Measurements from ENCODE around the gene LYRM1. TPM values are rescaled to one million over a fixed set of nuclear protein-coding genes. Genes with fewer than 3 reads are reported as not detected.

LYRM1 gene
- polyA plus RNA-seq, 1 donor from 2014 or later: 125 TPM

DNA sequence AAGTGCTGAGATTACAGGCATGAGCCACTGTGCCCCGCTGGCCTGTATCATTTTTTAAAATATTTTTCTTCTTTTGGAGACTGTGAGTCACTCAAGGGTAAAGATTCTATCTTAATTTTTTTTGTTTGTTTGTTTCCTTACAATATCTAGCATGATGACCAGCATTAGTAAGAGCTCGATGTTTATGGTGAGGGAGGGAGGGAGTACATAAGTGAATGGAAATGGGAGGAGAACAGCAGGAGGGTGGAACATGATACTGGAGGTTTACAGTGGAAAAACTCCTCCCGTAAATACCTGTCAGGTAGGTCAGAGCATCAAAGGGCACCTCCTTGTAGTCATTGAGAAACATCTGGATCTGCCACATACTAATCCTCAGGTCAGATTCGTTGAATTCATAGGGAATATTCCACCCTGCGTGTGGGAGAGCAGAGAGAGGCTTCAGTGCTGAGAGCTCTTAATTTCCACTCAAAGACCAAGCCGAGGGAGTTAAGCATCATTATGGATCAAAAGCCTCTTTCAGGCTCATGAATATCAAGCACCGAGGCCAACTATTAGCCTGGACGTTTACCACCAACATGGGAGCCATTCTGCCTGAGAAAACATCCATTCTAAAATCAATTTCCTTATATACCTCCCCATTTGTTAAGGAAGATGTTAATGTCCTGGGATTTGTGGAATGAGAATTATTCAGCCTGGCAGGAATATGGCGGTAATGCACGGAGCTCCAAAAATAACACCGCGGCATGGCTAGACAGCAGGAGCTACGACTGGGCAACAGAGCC is 51.8 kb downstream of the LYRM1 start:
- Histone ChIP-seq H3F3A (ENCODE audit: insufficient read depth, low read length, poor library complexity, severe bottlenecking) (no peaks in the 10 kb centered on the region), H3K27me3 (ENCODE audit: insufficient read depth, low read depth, low read length) (no peaks in the 10 kb centered on the region), H3K9me2 (ENCODE audit: insufficient read depth, low read length) (no peaks in the 10 kb centered on the region), H3K4me3 (ENCODE audit: low read length) (no peak overlapping the region), H3K4me2 (ENCODE audit: low read length) (no peak overlapping the region), H3K9ac (ENCODE audit: low read length) (no peak overlapping the region), H3K27ac (ENCODE audit: low read length) (no peak overlapping the region), H2AFZ (ENCODE audit: low read depth, low read length) (no peak overlapping the region), H4K20me1 (ENCODE audit: insufficient read depth) (no peaks in the 10 kb centered on the region), H3K36me3 (ENCODE audit: insufficient read depth, low read length) (no peaks in the 10 kb centered on the region), H3K9me3 (ENCODE audit: low read length) (no peaks in the 10 kb centered on the region), H3K79me2 (replicated peaks; ENCODE audit: insufficient read depth, low read length) (no peaks in the 10 kb centered on the region)
- TF ChIP-seq, protein P1, sequence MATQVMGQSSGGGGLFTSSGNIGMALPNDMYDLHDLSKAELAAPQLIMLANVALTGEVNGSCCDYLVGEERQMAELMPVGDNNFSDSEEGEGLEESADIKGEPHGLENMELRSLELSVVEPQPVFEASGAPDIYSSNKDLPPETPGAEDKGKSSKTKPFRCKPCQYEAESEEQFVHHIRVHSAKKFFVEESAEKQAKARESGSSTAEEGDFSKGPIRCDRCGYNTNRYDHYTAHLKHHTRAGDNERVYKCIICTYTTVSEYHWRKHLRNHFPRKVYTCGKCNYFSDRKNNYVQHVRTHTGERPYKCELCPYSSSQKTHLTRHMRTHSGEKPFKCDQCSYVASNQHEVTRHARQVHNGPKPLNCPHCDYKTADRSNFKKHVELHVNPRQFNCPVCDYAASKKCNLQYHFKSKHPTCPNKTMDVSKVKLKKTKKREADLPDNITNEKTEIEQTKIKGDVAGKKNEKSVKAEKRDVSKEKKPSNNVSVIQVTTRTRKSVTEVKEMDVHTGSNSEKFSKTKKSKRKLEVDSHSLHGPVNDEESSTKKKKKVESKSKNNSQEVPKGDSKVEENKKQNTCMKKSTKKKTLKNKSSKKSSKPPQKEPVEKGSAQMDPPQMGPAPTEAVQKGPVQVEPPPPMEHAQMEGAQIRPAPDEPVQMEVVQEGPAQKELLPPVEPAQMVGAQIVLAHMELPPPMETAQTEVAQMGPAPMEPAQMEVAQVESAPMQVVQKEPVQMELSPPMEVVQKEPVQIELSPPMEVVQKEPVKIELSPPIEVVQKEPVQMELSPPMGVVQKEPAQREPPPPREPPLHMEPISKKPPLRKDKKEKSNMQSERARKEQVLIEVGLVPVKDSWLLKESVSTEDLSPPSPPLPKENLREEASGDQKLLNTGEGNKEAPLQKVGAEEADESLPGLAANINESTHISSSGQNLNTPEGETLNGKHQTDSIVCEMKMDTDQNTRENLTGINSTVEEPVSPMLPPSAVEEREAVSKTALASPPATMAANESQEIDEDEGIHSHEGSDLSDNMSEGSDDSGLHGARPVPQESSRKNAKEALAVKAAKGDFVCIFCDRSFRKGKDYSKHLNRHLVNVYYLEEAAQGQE (IDR thresholded peaks at IDR 0.05; ENCODE audit: borderline replicate concordance): no peak
- TF ChIP-seq, protein P2, sequence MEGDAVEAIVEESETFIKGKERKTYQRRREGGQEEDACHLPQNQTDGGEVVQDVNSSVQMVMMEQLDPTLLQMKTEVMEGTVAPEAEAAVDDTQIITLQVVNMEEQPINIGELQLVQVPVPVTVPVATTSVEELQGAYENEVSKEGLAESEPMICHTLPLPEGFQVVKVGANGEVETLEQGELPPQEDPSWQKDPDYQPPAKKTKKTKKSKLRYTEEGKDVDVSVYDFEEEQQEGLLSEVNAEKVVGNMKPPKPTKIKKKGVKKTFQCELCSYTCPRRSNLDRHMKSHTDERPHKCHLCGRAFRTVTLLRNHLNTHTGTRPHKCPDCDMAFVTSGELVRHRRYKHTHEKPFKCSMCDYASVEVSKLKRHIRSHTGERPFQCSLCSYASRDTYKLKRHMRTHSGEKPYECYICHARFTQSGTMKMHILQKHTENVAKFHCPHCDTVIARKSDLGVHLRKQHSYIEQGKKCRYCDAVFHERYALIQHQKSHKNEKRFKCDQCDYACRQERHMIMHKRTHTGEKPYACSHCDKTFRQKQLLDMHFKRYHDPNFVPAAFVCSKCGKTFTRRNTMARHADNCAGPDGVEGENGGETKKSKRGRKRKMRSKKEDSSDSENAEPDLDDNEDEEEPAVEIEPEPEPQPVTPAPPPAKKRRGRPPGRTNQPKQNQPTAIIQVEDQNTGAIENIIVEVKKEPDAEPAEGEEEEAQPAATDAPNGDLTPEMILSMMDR (IDR thresholded peaks at IDR 0.05; ENCODE audit: poor library complexity, severe bottlenecking): no peak
- TF ChIP-seq POLR2AphosphoS5 (IDR thresholded peaks at IDR 0.05) (no peak), SMC3 (conservative IDR thresholded peaks at IDR 0.05; ENCODE audit: poor library complexity) (no peak), TAF1 (IDR thresholded peaks at IDR 0.05; ENCODE audit: low read depth) (no peak)

DNA sequence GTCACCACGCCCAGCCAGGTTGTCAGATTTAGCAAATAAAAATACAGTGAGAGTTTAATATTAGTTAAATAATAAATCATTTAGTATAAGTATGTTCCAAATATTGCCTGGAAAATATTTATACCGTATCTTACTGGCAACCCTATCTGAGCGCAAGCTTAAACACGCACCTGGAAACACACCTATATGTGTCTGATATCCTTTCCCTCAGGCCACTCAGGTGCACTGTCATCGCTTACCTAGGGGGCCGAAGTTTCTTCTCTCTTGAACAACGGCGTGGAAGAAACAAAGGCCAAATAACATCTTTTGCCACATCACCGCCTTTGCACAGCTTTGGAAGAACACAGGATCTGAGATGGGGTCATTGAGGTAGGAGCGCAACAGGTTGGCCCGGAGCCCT is 54.0 kb downstream of the LYRM1 start:
- H3K9me3 ChIP-seq (ENCODE audit: low read length): no peaks in the 10 kb centered on the region
- TF ChIP-seq RAD21 (conservative IDR thresholded peaks at IDR 0.05) (no peak), TAF1 (IDR thresholded peaks at IDR 0.05; ENCODE audit: low read depth) (no peak), POLR2AphosphoS5 (IDR thresholded peaks at IDR 0.05) (no peak), EP300 (conservative IDR thresholded peaks at IDR 0.05; ENCODE audit: poor library complexity, severe bottlenecking) (no peak), EZH2 (IDR thresholded peaks at IDR 0.05; ENCODE audit: borderline replicate concordance, insufficient read depth, low read length, poor library complexity, severe bottlenecking) (no peak), MXI1 (conservative IDR thresholded peaks at IDR 0.05; ENCODE audit: poor library complexity, severe bottlenecking) (no peak), SMC3 (conservative IDR thresholded peaks at IDR 0.05; ENCODE audit: poor library complexity) (no peak)
- TF ChIP-seq, protein P2 (IDR thresholded peaks at IDR 0.05; ENCODE audit: poor library complexity, severe bottlenecking): no peak
- TF ChIP-seq, protein P1 (IDR thresholded peaks at IDR 0.05; ENCODE audit: borderline replicate concordance): no peak
- H2AFZ ChIP-seq (ENCODE audit: low read depth, low read length): no peak overlapping the region
- no peaks in the 10 kb centered on the region for H3K27me3 ChIP-seq (ENCODE audit: insufficient read depth, low read depth, low read length)
- H4K20me1 ChIP-seq (ENCODE audit: insufficient read depth): no peaks in the 10 kb centered on the region
- H3K36me3 ChIP-seq (ENCODE audit: insufficient read depth, low read length): no peaks in the 10 kb centered on the region
- H3F3A ChIP-seq (ENCODE audit: insufficient read depth, low read length, poor library complexity, severe bottlenecking): no peaks in the 10 kb centered on the region
- H3K9ac ChIP-seq (ENCODE audit: low read length): no peak overlapping the region
- no peak overlapping the region for H3K4me2 ChIP-seq (ENCODE audit: low read length)
- H3K9me2 ChIP-seq (ENCODE audit: insufficient read depth, low read length): no peaks in the 10 kb centered on the region
- no peak overlapping the region for H3K4me3 ChIP-seq (ENCODE audit: low read length)
- H3K27ac ChIP-seq (ENCODE audit: low read length): no peak overlapping the region
- H3K79me2 ChIP-seq (replicated peaks; ENCODE audit: insufficient read depth, low read length): no peaks in the 10 kb centered on the region

All from neural cell (in vitro differentiated cells).